Measurements from ENCODE around the gene MKLN1.

DNA sequence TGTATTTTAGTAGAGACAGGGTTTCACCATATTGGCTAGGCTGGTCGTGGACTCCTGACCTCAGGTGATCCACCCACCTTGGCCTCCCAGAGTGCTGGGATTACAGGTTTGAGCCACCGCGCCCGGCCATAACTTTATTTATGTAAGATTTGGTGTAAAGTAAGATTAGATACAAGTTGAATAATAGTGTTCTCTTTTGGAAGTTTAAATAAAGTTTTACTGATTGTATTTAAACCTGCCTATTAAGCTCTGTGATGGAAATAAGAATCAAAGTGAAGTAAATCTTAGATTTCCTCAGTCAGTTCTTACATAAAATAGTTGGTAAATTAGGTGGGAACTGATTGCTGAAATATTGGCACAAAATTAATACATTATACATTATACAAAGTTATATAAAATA, 86.0 kb downstream of the MKLN1 start:
- TF ChIP-seq KDM1A (IDR thresholded peaks at IDR 0.05; ENCODE audit: low read depth) (no peak), CEBPB (IDR thresholded peaks at IDR 0.05) (no peak), POLR2A (IDR thresholded peaks at IDR 0.05; ENCODE audit: low read length) (no peak)
- TF ChIP-seq, protein P1, sequence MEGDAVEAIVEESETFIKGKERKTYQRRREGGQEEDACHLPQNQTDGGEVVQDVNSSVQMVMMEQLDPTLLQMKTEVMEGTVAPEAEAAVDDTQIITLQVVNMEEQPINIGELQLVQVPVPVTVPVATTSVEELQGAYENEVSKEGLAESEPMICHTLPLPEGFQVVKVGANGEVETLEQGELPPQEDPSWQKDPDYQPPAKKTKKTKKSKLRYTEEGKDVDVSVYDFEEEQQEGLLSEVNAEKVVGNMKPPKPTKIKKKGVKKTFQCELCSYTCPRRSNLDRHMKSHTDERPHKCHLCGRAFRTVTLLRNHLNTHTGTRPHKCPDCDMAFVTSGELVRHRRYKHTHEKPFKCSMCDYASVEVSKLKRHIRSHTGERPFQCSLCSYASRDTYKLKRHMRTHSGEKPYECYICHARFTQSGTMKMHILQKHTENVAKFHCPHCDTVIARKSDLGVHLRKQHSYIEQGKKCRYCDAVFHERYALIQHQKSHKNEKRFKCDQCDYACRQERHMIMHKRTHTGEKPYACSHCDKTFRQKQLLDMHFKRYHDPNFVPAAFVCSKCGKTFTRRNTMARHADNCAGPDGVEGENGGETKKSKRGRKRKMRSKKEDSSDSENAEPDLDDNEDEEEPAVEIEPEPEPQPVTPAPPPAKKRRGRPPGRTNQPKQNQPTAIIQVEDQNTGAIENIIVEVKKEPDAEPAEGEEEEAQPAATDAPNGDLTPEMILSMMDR (IDR thresholded peaks at IDR 0.05), result no peak
- TF ChIP-seq, protein P2, sequence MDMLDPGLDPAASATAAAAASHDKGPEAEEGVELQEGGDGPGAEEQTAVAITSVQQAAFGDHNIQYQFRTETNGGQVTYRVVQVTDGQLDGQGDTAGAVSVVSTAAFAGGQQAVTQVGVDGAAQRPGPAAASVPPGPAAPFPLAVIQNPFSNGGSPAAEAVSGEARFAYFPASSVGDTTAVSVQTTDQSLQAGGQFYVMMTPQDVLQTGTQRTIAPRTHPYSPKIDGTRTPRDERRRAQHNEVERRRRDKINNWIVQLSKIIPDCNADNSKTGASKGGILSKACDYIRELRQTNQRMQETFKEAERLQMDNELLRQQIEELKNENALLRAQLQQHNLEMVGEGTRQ (IDR thresholded peaks at IDR 0.05), result no peak
